Stimulated activated CD8-positive, alpha-beta memory T cell treated with anti-CD3 and anti-CD28 coated beads, Interleukin-15, amount 100 ng/mL, for 24 hours (primary cell): ENCODE measurements around the gene RBM4B.

ENCODE experiments used
- DNase-seq: peaks from one replicate; pipeline ENCODE4 v3.0.0-alpha.2; 2020; ENCODE audit warnings: low read depth

Gene RBM4B

GRCh38 chr11:66686801-66687750, 9.4 kb upstream of the RBM4B start:
- no peak for DNase-seq

- DNase-seq = no peak
Measured at GRCh38 chr11:66686100-66686785, 8.6 kb upstream of the RBM4B start.

- DNase-seq = no peak
Measured at GRCh38 chr11:66685276-66686099, 7.8 kb upstream of the RBM4B start.

GRCh38 chr11:66684635-66685034, 6.9 kb upstream of the RBM4B start:
- no peak for DNase-seq

- no peak for DNase-seq
Measured at GRCh38 chr11:66683877-66684276, 6.2 kb upstream of the RBM4B start.

GRCh38 chr11:66680966-66681645, 3.4 kb upstream of the RBM4B start:
- no peak for DNase-seq

- no peak for DNase-seq
Measured at GRCh38 chr11:66676931-66677598, 622 bp downstream of the RBM4B start.

GRCh38 chr11:66676282-66676919, 1.3 kb downstream of the RBM4B start:
- no peak for DNase-seq

GRCh38 chr11:66674964-66675602, 2.6 kb downstream of the RBM4B start:
- no peak for DNase-seq

GRCh38 chr11:66670816-66671215, 6.9 kb downstream of the RBM4B start:
- no peak for DNase-seq

- DNase-seq = no peak
Measured at GRCh38 chr11:66665369-66665768, 12.3 kb downstream of the RBM4B start.

GRCh38 chr11:66663741-66664296, 13.9 kb downstream of the RBM4B start:
- DNase-seq = no peak

- DNase-seq = no peak
Measured at GRCh38 chr11:66659763-66660162, 17.9 kb downstream of the RBM4B start.

GRCh38 chr11:66653123-66653522, 24.6 kb downstream of the RBM4B start:
- DNase-seq = no peak

GRCh38 chr11:66652651-66653050, 25.0 kb downstream of the RBM4B start:
- no peak for DNase-seq

- DNase-seq = no peak
Measured at GRCh38 chr11:66651016-66651415, 26.7 kb downstream of the RBM4B start.

- DNase-seq = no peak
Measured at GRCh38 chr11:66649903-66650302, 27.8 kb downstream of the RBM4B start.

GRCh38 chr11:66646828-66647227, 30.9 kb downstream of the RBM4B start:
- no peak for DNase-seq

- DNase-seq = no peak
Measured at GRCh38 chr11:66643745-66644437, 33.8 kb downstream of the RBM4B start.
